HEK293 (cell line): ENCODE data around the gene AGMO.

Source experiments
- ATF2 ChIP-seq: fragments of 450-650 bp; formaldehyde crosslinking; IDR thresholded peaks from 2 replicates; pipeline ENCODE4 v1.5.1; 2016; ENCODE audit warnings: missing biosample characterization, missing genetic modification characterization, low read depth
- CTCF ChIP-seq: fragments of 450-650 bp; formaldehyde crosslinking; IDR thresholded peaks from 2 replicates; pipeline ENCODE4 v1.5.1; 2016; ENCODE audit warnings: missing biosample characterization, missing genetic modification characterization
- GLIS2 ChIP-seq: fragments of 450-650 bp; formaldehyde crosslinking; IDR thresholded peaks from 2 replicates; pipeline ENCODE4 v1.5.1; 2016; ENCODE audit warnings: missing biosample characterization, missing genetic modification characterization
- HOXD13 ChIP-seq: sonication (generic); formaldehyde crosslinking; IDR thresholded peaks from 2 replicates; pipeline ENCODE4 v1.8.0; 2022; ENCODE audit warnings: missing genetic modification reagents, borderline replicate concordance
- TSHZ1 ChIP-seq: fragments of 450-650 bp; formaldehyde crosslinking; IDR thresholded peaks from 2 replicates; pipeline ENCODE4 v1.5.1; 2016; ENCODE audit warnings: missing biosample characterization, missing genetic modification characterization, borderline replicate concordance
- ZBTB1 ChIP-seq: fragments of 450-650 bp; formaldehyde crosslinking; IDR thresholded peaks from 2 replicates; pipeline ENCODE4 v1.5.1; 2016; ENCODE audit warnings: missing biosample characterization, missing genetic modification characterization
- ZBTB11 ChIP-seq: fragments of 450-650 bp; formaldehyde crosslinking; conservative IDR thresholded peaks from 2 replicates; pipeline ENCODE4 v1.5.1; 2016; ENCODE audit warnings: low read depth, missing biosample characterization, missing genetic modification characterization
- ZBTB26 ChIP-seq: fragments of 450-650 bp; formaldehyde crosslinking; optimal IDR thresholded peaks from 2 replicates; pipeline ENCODE3; 2016; ENCODE audit warnings: missing biosample characterization, mild to moderate bottlenecking, missing genetic modification characterization
- ZNF585B ChIP-seq: fragments of 450-650 bp; formaldehyde crosslinking; IDR thresholded peaks from 2 replicates; pipeline ENCODE4 v1.5.1; 2016; ENCODE audit warnings: missing biosample characterization, missing genetic modification characterization
- ZNF629 ChIP-seq: fragments of 450-650 bp; formaldehyde crosslinking; IDR thresholded peaks from 2 replicates; pipeline ENCODE4 v1.5.1; 2017; ENCODE audit warnings: missing biosample characterization, missing genetic modification characterization
- ZNF654 ChIP-seq: fragments of 450-650 bp; formaldehyde crosslinking; IDR thresholded peaks from 2 replicates; pipeline ENCODE4 v1.5.1; 2016; ENCODE audit warnings: low read depth, missing biosample characterization, missing genetic modification characterization
- ZNF658 ChIP-seq: fragments of 450-650 bp; formaldehyde crosslinking; IDR thresholded peaks from 2 replicates; pipeline ENCODE4; 2016; ENCODE audit warnings: missing biosample characterization, missing genetic modification characterization
- ZNF768 ChIP-seq: fragments of 450-650 bp; formaldehyde crosslinking; IDR thresholded peaks from 2 replicates; pipeline ENCODE4 v1.5.1; 2018; ENCODE audit warnings: missing biosample characterization, mild to moderate bottlenecking, missing genetic modification characterization
- ZNF785 ChIP-seq: fragments of 450-650 bp; formaldehyde crosslinking; IDR thresholded peaks from 2 replicates; pipeline ENCODE4 v1.5.1; 2016; ENCODE audit warnings: missing biosample characterization, missing genetic modification characterization

GRCh38 chr7:15291699-15292098, 270.1 kb downstream of the AGMO start:
- TF ChIP-seq CTCF = no peak
- TF ChIP-seq ZNF785 (tag by site-specific recombination) = no peak
- TF ChIP-seq ZNF629 (tag by site-specific recombination) = no peak
- TF ChIP-seq GLIS2 (tag by site-specific recombination) = no peak
- TF ChIP-seq ZBTB11 (tag by site-specific recombination) = no peak
- no peak for TF ChIP-seq ZNF585B (tag by site-specific recombination)
- TF ChIP-seq ZNF658 = no peak
- TF ChIP-seq ZNF768 (tag by site-specific recombination) = no peak
- no peak for TF ChIP-seq ZNF654 (tag by site-specific recombination)
- TF ChIP-seq ZBTB26 (tag by site-specific recombination) = no peak
- no peak for TF ChIP-seq HOXD13 (CRISPR knock-in tag)
- no peak for TF ChIP-seq TSHZ1 (tag by site-specific recombination)
- no peak for TF ChIP-seq ATF2
- no peak for TF ChIP-seq ZBTB1 (tag by site-specific recombination)
